Esophagus muscularis mucosa (tissue), 4 donors: ENCODE data around the gene SPATA12. TPM values are rescaled to one million over a fixed set of nuclear protein-coding genes. Genes with fewer than 3 reads are reported as not detected.
A peak's percentile ranks its signal among the peaks of the same experiment; 100 is the strongest.

ENCODE experiments used
- DNase-seq: peaks from one replicate; pipeline ENCODE4 v3.0.0-alpha.2; 2017; ENCODE audit errors: extremely low spot score
- H3K27ac ChIP-seq, 4 donors: fragments of 200-600 bp; sonication (generic); replicated peaks in 1 of 4; 1 replicate in 3 of 4; 2 replicates in 1 of 4; pipeline ENCODE4 v1.5.1; 2016 to 2019; ENCODE audit warnings: mild to moderate bottlenecking in 1 of 4
- H3K27me3 ChIP-seq, 4 donors: fragments of 200-600 bp; sonication (generic); one replicate each; pipeline versions ENCODE4 v1.5.1 to v1.6.0; 2016 to 2019
- H3K36me3 ChIP-seq, 4 donors: fragments of 200-600 bp; sonication (generic); one replicate each; pipeline ENCODE4 v1.5.1; 2016 to 2019
- H3K4me1 ChIP-seq, 4 donors: fragments of 200-600 bp; sonication (generic); one replicate each; pipeline ENCODE4 v1.5.1; 2016 to 2019
- H3K4me3 ChIP-seq, 4 donors: fragments of 200-600 bp; sonication (generic); 1 replicate in 2 of 4; 2 replicates in 2 of 4; pipeline ENCODE4 v1.5.1; 2016 to 2019; ENCODE audit warnings: mild to moderate bottlenecking in 4 of 4, moderate library complexity in 1 of 4
- H3K9me3 ChIP-seq, 4 donors: fragments of 200-600 bp; sonication (generic); 1 replicate in 3 of 4; 2 replicates in 1 of 4; pipeline ENCODE4 v1.5.1; 2016 to 2019
- CTCF ChIP-seq, 3 experiments: fragments of 200-600 bp in 2 of 3; fragments of 450-650 bp in 1 of 3; sonication (generic) in 2 of 3; IDR thresholded peaks; one replicate each; pipeline ENCODE4 v1.5.1; 2017 to 2019; ENCODE audit warnings: antibody characterized with exemption in 3 of 3, mild to moderate bottlenecking in 2 of 3, moderate library complexity in 1 of 3
- EP300 ChIP-seq: sonication (generic); formaldehyde crosslinking; IDR thresholded peaks from one replicate; pipeline ENCODE4 v1.6.1; 2017; ENCODE audit warnings: antibody characterized with exemption
- POLR2A ChIP-seq: fragments of 450-650 bp; IDR thresholded peaks from one replicate; pipeline ENCODE4 v1.6.1; 2017; ENCODE audit warnings: antibody characterized with exemption, moderate library complexity, mild to moderate bottlenecking, low read depth
- POLR2AphosphoS5 ChIP-seq, 2 donors: sonication (generic); formaldehyde crosslinking; IDR thresholded peaks; one replicate each; pipeline ENCODE4 v1.6.1; 2017; ENCODE audit warnings: antibody characterized with exemption in 2 of 2
- WGBS: methylation state at CpG from one replicate; pipeline ENCODE4 v1.1.5; 2018; 5-methylcytosine and 5-hydroxymethylcytosine counted together
- intact Hi-C: fragments of 100-400 bp; cut with DNase I; formaldehyde crosslinking; loops from one replicate; pipeline ENCODE4 v1.15.1; 2023
- total RNA-seq, 4 donors: library from RNA; depleted of rRNA; stranded (reverse); fragments of >200 nt; gene quantifications; one replicate each; pipeline versions ENCODE4 v1.1.0 to v1.2.1, GENCODE V29; 2016

SPATA12 gene
- total RNA-seq, 4 donors from 2014 or later: 0.13 TPM; not detected in 3

- DNase-seq: no peak
- no peak overlapping the region for H3K27ac ChIP-seq
- 83% methylated on average over 3 of the region's 3 CpGs for WGBS
- H3K4me1 ChIP-seq: peaks cover 9 to 24% (median 17%) of the 10 kb centered on the region in 4 donors
- no peaks in the 10 kb centered on the region for H3K27me3 ChIP-seq
- intact Hi-C loops: loop anchor here (10.0 kb wide), 1 partner anchor 269 kb away; the partner anchor contains the start of gene ARHGEF3
- no peaks in the 10 kb centered on the region for H3K36me3 ChIP-seq
- no peaks in the 10 kb centered on the region for H3K9me3 ChIP-seq
- TF ChIP-seq POLR2AphosphoS5 (IDR thresholded peaks at IDR 0.05) (no peak), EP300 (no peak)
- H3K4me3 ChIP-seq: no peak overlapping the region
Observed at GRCh38 chr3:57073628-57074027, 13.2 kb downstream of the SPATA12 start.

DNA sequence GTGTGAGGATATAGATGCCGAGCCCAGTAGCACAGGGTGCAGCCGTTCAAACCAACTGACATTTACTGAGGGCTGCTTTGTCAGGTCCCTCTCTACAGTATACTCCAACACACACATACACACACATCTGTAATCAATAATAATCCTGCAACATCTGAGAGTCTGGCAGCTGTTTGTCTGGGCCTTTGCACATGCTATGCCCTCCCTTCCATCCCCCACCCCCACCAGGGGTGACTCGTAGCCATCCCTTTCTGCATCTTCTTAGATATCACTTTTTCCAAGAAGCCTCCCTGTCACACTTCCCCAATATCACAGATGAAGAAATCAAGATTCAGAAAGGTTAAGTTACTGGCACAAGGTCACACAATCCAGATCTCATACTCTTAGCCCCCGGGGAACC, 13.7 kb downstream of the SPATA12 start:
- Histone ChIP-seq H3K9me3 (no peaks in the 10 kb centered on the region), H3K27me3 (no peaks in the 10 kb centered on the region), H3K4me1 (peaks cover 8 to 22% (median 15%) of the 10 kb centered on the region in 4 donors), H3K27ac (no peak overlapping the region), H3K36me3 (no peaks in the 10 kb centered on the region), H3K4me3 (no peak overlapping the region)
- no peak for TF ChIP-seq POLR2A
- TF ChIP-seq POLR2AphosphoS5 (IDR thresholded peaks at IDR 0.05): no peak
- no peak for TF ChIP-seq EP300
- TF ChIP-seq CTCF (IDR thresholded peaks at IDR 0.05): no peak
- no peak for DNase-seq
- WGBS: 90% methylated on average over 4 of the region's 4 CpGs
- intact Hi-C loops: loop anchor here (10.0 kb wide), 1 partner anchor 269 kb away; the partner anchor contains the start of gene ARHGEF3

GRCh38 chr3:57076422-57076951, 16.0 kb downstream of the SPATA12 start:
- WGBS: 100% methylated on average over 3 of the region's 3 CpGs
- peaks cover 12 to 25% (median 20%) of the 10 kb centered on the region in 4 donors for H3K4me1 ChIP-seq
- H3K27ac ChIP-seq: no peak overlapping the region
- no peaks in the 10 kb centered on the region for H3K27me3 ChIP-seq
- no peaks in the 10 kb centered on the region for H3K9me3 ChIP-seq
- H3K36me3 ChIP-seq: no peaks in the 10 kb centered on the region
- intact Hi-C loops: loop anchor here (5.0 to 10.0 kb wide), 2 partner anchors 79 to 272 kb away; partner anchors contain the start of gene ARHGEF3
- TF ChIP-seq POLR2AphosphoS5 (IDR thresholded peaks at IDR 0.05) (no peak), POLR2A (no peak), EP300 (no peak), CTCF (IDR thresholded peaks at IDR 0.05) (no peak)
- DNase-seq: no peak
- H3K4me3 ChIP-seq: no peak overlapping the region

DNA sequence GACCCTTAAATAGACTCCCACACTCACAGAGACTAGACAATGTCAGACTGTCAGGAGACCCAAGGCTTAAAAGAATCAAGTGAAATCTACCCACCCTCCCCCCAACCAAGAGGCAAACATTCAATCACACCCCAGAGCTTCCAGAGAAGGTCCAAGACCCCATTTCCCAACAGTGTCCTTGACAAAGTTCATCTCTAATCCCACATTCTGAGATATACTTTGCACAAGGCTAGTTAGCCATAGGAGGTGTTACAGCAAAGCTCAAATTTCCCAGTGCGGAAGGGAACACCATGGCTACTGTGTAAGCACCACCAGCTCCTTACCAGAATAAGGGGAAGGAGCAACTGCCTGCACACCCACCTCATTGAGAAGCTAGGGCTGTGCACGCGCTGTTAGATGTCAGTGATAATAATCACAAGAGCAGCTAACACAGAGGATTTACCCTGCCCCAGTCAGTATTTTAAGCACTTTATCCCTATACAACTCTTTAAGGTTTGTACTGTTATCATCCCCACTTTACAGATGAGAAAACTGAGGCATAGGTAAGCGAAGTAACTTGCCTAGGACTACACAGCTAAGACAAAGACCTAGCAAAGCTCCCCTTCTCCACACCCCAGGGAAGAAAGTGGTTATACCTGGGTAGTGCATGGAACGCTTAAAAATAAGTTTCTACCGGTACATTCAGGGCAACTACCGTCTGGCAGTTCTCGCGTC, 17.3 kb downstream of the SPATA12 start:
- Histone ChIP-seq H3K36me3 (no peaks in the 10 kb centered on the region), H3K4me3 (peak overlapping the region; percentile 77 to 90 (median 80)), H3K4me1 (peaks cover 12 to 25% (median 20%) of the 10 kb centered on the region in 4 donors), H3K27ac (peak overlapping the region in 3 of 4 donors; percentile 71 to 81 (median 77)), H3K27me3 (no peaks in the 10 kb centered on the region), H3K9me3 (no peaks in the 10 kb centered on the region)
- TF ChIP-seq POLR2A (no peak), POLR2AphosphoS5 (IDR thresholded peaks at IDR 0.05) (no peak), EP300 (no peak), CTCF (IDR thresholded peaks at IDR 0.05) (no peak)
- no peak for DNase-seq
- WGBS: 40% methylated on average over 9 of the region's 9 CpGs
- intact Hi-C loops: loop anchor here (5.0 to 10.0 kb wide), 2 partner anchors 80 to 273 kb away; partner anchors contain the start of gene ARHGEF3

DNA sequence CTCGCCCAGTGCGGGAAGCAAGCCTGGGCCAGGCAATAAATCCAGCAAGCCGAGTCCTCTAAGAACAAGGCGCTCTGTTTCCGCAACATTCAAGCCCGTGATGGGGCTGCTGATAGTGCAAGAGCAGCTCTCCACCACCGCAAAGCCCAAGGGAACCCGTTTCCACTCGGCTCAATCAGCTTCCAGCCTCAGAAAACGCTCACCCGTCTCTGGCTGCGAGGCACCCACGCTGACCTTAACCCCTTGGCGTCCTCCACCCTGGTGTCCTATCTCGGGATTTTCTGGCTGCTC, 17.8 kb downstream of the SPATA12 start:
- H3K4me3 ChIP-seq: peak overlapping the region; percentile 77 to 90 (median 80)
- peak overlapping the region; percentile 65 to 81 (median 74) for H3K27ac ChIP-seq
- H3K36me3 ChIP-seq: no peaks in the 10 kb centered on the region
- TF ChIP-seq EP300: no peak
- TF ChIP-seq POLR2AphosphoS5 (IDR thresholded peaks at IDR 0.05): peak in 1 of 2 donors; percentile 23
- peaks cover 12 to 25% (median 20%) of the 10 kb centered on the region in 4 donors for H3K4me1 ChIP-seq
- WGBS: 16% methylated on average over 5 of the region's 15 CpGs
- intact Hi-C loops: loop anchor here (5.0 to 10.0 kb wide), 2 partner anchors 81 to 273 kb away; partner anchors contain the start of gene ARHGEF3
- H3K27me3 ChIP-seq: no peaks in the 10 kb centered on the region
- no peaks in the 10 kb centered on the region for H3K9me3 ChIP-seq
- DNase-seq: no peak
